GM20000 (cell line): ENCODE measurements around the gene MSI2.
A peak's percentile ranks its signal among the peaks of the same experiment; 100 is the strongest.

Source experiments
- DNase-seq: peaks from one replicate; pipeline ENCODE4 v3.0.0; 2012; ENCODE audit warnings: low spot score
- CTCF ChIP-seq: IDR thresholded peaks from 2 replicates; pipeline ENCODE4 v1.5.1; 2012; ENCODE audit warnings: mild to moderate bottlenecking, control low read depth; ENCODE audit errors: extremely low read depth, missing control alignments

MSI2 gene

GRCh38 chr17:57597101-57597500, 340.8 kb downstream of the MSI2 start:
- no peak for TF ChIP-seq CTCF
- DNase-seq: no peak

GRCh38 chr17:57597531-57598453, 341.5 kb downstream of the MSI2 start:
- peak; percentile 55 for TF ChIP-seq CTCF
- peak; percentile 44 for DNase-seq

DNA sequence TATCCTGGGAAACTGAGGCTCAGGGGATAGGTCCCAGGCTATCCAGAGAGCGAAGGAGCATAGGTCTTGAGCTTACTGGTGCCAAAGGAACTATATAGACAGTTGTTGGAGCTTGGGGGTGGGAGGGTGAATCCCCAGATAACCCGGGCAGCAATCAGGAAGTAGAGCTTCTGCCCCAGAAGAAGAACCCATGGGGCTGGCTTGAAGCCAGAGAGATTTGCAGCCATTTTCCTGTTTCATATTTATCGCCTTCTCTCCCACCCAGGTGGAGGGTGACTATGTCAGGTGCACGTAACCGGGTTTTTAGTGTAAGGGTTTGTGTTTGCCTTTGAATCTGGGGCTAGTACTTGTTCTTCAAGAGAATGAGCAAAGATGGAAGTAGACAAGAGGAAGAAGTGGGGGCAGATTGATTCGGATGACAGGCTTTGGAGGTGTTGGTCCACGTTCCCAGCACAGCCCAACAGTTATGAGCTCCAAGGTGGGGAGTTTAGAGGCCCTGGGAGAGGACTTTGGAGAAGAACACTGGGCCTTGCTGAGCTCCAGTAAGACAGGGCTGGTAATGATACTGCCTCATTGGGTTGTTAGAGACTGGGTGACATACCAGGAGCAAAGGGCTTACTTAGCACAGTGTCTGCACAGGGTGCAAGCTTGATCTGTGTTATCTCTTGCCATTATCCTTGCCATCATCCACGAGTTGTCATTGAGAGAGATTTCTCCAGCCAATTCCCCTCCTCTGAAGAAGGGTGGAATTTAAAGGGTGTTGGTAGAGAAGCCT, 343.1 kb downstream of the MSI2 start:
- DNase-seq: peak; percentile 55
- no peak for TF ChIP-seq CTCF

DNA sequence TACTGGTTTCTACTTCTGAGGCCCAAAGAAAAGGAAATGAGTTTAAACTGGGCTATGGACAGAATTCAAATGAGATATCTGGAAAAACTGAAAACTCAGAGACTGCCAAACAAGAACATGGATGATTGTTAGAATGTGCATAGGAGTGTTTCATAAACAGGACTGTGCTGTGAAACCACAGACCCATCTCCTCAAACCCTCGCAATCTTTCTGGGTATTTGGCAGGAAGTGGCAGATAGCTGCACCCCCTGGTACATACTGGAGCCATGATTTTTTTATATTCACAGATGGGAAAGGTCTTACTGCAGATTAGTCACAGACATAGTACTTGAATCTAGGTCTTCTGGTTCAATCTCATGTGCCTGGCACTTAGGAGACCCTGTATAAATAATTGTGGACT, 343.8 kb downstream of the MSI2 start:
- no peak for DNase-seq

DNA sequence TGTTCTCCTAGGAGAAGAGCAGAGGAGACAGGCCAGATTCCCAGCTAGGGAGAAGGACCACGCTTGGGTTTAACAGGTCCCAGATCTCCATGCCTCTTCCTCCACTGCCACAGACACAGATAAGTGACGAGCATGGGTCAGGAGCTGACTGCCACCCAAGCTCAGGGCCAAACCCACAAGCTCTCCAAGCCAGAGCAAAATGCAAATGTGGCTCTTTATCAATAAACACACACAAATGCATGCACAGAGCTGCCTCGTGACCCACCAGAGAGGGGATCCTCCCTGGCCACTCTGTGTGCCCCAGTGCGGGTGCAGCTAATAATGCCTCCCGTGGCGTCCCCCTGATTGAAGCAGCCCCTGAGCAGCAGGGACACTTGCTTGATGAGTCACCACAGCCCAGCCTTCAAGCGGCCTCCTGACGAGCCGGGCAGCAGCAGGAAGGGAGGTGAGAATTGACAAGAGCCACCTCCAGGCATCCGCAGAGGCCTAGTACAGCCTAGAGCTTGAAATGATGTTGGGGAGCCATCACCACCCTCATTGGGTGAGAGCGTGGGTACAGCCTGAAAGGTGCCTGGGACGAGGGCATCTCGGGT, 344.9 kb downstream of the MSI2 start:
- no peak for TF ChIP-seq CTCF
- DNase-seq: no peak

More for the DNA sequence above, 343.8 kb downstream of the MSI2 start:
- TF ChIP-seq CTCF: no peak

GRCh38 chr17:57602896-57603295, 346.6 kb downstream of the MSI2 start:
- no peak for DNase-seq
- no peak for TF ChIP-seq CTCF

- no peak for DNase-seq
- TF ChIP-seq CTCF: no peak
Observed at GRCh38 chr17:57603546-57603945, 347.2 kb downstream of the MSI2 start.
